WERI-Rb-1 (cell line): Measurements from ENCODE around the gene PURA.

ENCODE experiments used
- DNase-seq: peaks from one replicate; pipeline ENCODE4 v3.0.0-alpha.2; 2020
- H3K27ac ChIP-seq: fragments of 250-450 bp; sonication (Bioruptor Pico); 2 replicates; pipeline ENCODE4 v1.5.1; 2020; ENCODE audit warnings: mild to moderate bottlenecking, moderate library complexity
- H3K27me3 ChIP-seq: fragments of 250-450 bp; sonication (Bioruptor Pico); 2 replicates; pipeline ENCODE4 v1.5.1; 2021; ENCODE audit warnings: mild to moderate bottlenecking, low read depth, moderate library complexity; ENCODE audit not compliant: insufficient read depth, severe bottlenecking
- H3K36me3 ChIP-seq: fragments of 250-450 bp; sonication (Bioruptor Pico); 2 replicates; pipeline ENCODE4 v1.5.1; 2020; ENCODE audit warnings: mild to moderate bottlenecking, moderate library complexity
- H3K4me3 ChIP-seq: 2 replicates; pipeline ENCODE4 v1.5.1; 2011; ENCODE audit warnings: low read depth, mild to moderate bottlenecking, control low read depth, low read length
- H3K9me3 ChIP-seq: fragments of 250-450 bp; sonication (Bioruptor Pico); 2 replicates; pipeline ENCODE4 v1.5.1; 2021; ENCODE audit warnings: mild to moderate bottlenecking, moderate library complexity; ENCODE audit not compliant: severe bottlenecking
- TF ChIP-seq, protein P1 (sequence below): IDR thresholded peaks from 2 replicates; pipeline ENCODE4 v1.5.1; 2011; ENCODE audit warnings: low read depth, mild to moderate bottlenecking, control low read depth, inconsistent platforms, low read length

PURA gene

DNA sequence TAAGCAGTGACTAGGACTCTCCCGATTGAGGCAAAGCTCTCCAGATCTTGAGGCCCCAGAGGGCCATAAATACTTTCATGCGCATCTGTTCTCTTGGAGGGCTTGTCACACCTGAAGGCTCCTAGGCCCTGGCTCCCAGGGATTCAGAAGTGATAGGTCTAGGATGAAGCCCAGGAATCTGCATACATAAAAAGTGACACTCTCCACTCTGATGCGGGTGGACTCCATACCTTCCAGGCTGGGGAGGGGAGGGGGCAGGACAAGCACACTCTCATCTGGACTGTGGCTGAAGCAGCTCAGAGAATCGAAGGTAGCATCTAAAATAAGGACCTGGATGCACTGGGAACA, 52.0 kb downstream of the PURA start:
- H3K4me3 ChIP-seq, result no peak overlapping the region
- TF ChIP-seq, protein P1, sequence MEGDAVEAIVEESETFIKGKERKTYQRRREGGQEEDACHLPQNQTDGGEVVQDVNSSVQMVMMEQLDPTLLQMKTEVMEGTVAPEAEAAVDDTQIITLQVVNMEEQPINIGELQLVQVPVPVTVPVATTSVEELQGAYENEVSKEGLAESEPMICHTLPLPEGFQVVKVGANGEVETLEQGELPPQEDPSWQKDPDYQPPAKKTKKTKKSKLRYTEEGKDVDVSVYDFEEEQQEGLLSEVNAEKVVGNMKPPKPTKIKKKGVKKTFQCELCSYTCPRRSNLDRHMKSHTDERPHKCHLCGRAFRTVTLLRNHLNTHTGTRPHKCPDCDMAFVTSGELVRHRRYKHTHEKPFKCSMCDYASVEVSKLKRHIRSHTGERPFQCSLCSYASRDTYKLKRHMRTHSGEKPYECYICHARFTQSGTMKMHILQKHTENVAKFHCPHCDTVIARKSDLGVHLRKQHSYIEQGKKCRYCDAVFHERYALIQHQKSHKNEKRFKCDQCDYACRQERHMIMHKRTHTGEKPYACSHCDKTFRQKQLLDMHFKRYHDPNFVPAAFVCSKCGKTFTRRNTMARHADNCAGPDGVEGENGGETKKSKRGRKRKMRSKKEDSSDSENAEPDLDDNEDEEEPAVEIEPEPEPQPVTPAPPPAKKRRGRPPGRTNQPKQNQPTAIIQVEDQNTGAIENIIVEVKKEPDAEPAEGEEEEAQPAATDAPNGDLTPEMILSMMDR, result no peak
- DNase-seq, result no peak
- H3K36me3 ChIP-seq, result no peaks in the 10 kb centered on the region
- no peak overlapping the region for H3K27ac ChIP-seq
- H3K27me3 ChIP-seq, result no peaks in the 10 kb centered on the region
- no peaks in the 10 kb centered on the region for H3K9me3 ChIP-seq

DNA sequence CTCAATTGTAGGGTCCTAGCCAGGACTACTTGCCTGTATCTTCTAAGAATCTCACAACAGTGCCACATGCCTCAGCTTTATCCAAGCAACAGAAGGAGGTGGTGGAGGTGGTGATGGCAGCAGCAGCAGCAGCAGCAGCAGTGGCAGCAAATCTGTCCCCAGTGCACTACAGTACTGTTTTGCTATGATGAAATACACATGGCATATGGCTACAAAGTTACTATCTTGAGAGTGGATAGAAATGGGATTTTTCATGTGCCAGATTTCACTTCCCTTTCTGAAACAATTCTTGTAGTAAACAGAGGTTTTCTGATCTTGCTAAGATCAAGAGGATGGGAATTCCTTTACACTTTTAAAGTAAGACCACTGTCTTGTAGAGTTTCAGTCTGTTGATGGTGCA, 53.0 kb downstream of the PURA start:
- no peaks in the 10 kb centered on the region for H3K9me3 ChIP-seq
- no peak overlapping the region for H3K27ac ChIP-seq
- no peaks in the 10 kb centered on the region for H3K36me3 ChIP-seq
- H3K4me3 ChIP-seq, result no peak overlapping the region
- H3K27me3 ChIP-seq, result no peaks in the 10 kb centered on the region
- TF ChIP-seq, protein P1, result no peak
- no peak for DNase-seq

DNA sequence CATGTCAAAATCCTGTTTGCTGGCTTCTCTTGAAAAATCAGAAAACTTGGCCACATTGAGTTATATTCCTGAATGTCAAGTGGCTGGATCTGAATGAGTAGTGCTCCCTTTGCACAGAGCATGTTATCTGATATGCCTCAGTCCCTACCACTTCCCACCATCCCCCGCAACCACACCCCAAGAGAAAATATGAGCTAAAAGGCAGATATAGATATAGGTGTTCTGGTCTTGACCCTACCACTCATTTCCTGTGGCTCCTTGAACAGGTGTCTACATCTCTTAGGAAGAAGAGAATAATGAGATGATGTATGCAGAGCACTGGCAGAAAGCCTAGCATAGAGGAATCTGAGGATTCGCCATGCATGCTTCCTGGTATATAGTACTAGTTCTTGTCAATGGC, 54.5 kb downstream of the PURA start:
- Histone ChIP-seq H3K27me3 (no peaks in the 10 kb centered on the region), H3K27ac (no peak overlapping the region), H3K36me3 (no peaks in the 10 kb centered on the region), H3K9me3 (no peaks in the 10 kb centered on the region), H3K4me3 (no peak overlapping the region)
- TF ChIP-seq, protein P1, result no peak
- DNase-seq, result no peak

DNA sequence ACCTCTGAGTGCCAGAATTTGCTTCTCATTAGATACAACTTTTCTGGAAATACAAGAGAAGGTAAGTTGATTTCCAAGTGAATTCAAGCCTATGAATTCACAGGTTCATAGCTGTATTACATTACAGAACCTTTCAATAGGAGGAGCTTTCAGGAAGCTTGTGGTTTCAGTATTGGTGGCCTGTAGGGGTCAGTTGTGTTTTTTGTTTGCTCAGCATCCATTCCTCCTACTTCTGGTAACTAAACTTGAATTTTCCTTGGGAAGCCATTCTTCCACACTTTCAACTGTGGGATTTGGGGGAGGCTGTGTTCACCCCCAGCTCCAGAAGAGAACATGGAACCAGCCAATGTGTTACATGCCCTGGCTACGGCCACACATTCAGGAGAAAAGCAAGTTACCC, 55.5 kb downstream of the PURA start:
- no peak overlapping the region for H3K27ac ChIP-seq
- H3K4me3 ChIP-seq, result no peak overlapping the region
- H3K9me3 ChIP-seq, result no peaks in the 10 kb centered on the region
- no peak for DNase-seq
- no peaks in the 10 kb centered on the region for H3K27me3 ChIP-seq
- H3K36me3 ChIP-seq, result no peaks in the 10 kb centered on the region
- TF ChIP-seq, protein P1, result no peak

DNA sequence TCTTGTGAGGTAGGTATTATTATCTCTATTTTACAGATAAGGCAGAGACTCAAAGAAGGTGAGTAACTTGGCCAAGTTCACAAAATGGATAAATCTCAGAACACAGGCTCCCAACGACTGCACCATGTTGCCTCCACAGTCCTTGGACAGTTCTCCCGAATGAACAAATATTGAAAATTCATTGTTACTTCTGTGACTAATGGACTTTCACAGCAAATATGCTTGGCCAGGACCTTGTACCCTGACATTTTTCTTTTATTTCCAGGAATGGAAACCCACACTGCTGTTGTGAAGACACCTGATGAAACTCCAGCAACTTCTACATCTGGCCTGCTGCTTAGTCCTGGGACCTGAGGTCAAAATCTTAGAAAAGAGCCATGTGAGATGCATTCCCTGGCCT, 58.6 kb downstream of the PURA start:
- no peak overlapping the region for H3K4me3 ChIP-seq
- DNase-seq, result no peak
- peaks cover 4% of the 10 kb centered on the region for H3K36me3 ChIP-seq
- no peaks in the 10 kb centered on the region for H3K9me3 ChIP-seq
- TF ChIP-seq, protein P1, result no peak
- no peaks in the 10 kb centered on the region for H3K27me3 ChIP-seq
- H3K27ac ChIP-seq, result no peak overlapping the region

DNA sequence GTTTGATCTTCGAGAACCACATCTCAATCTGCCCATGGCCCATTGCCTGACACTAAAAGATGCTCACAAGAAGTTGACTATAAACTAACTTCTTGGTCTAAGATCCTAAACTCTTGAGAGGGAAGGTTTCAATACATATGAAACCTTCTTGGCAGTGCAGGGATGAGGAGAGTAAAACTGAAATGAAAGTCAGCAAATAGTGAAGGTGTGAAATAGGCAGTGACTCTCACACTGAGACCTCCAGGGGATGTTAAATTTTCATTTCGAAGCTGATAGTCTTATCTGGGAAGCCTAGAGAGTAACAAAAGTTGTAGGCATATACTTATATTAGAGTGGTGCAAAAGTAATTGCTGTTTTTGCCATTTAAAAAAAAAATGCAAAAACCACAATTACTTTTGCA, 60.1 kb downstream of the PURA start:
- no peak for DNase-seq
- Histone ChIP-seq H3K27me3 (no peaks in the 10 kb centered on the region), H3K36me3 (peaks cover 4% of the 10 kb centered on the region), H3K27ac (no peak overlapping the region), H3K9me3 (no peaks in the 10 kb centered on the region), H3K4me3 (no peak overlapping the region; the same call in 1 of the 2 replicates)
- TF ChIP-seq, protein P1, result no peak
